Rectal smooth muscle tissue (tissue), 1 donor: ENCODE data around the gene SORCS2.

Experiments used
- H3K27ac ChIP-seq: one replicate; pipeline ENCODE4 v1.7.0; 2013; ENCODE audit warnings: low read depth, low read length, inconsistent platforms
- H3K27me3 ChIP-seq: one replicate; pipeline ENCODE4 v1.7.0; 2013; ENCODE audit warnings: low read length; ENCODE audit not compliant: control insufficient read depth, insufficient read depth
- H3K36me3 ChIP-seq: one replicate; pipeline ENCODE4 v1.7.0; 2013; ENCODE audit warnings: low read length; ENCODE audit not compliant: control insufficient read depth, insufficient read depth
- H3K4me1 ChIP-seq: one replicate; pipeline ENCODE4 v1.7.0; 2013; ENCODE audit warnings: low read length; ENCODE audit not compliant: control insufficient read depth, insufficient read depth
- H3K4me3 ChIP-seq: one replicate; pipeline ENCODE4 v1.7.0; 2013; ENCODE audit warnings: low read length
- H3K9ac ChIP-seq: one replicate; pipeline ENCODE4 v1.7.0; 2013; ENCODE audit warnings: low read length

Gene SORCS2

GRCh38 chr4:7616193-7616592 lies 423.9 kb downstream of the SORCS2 start:
- peaks cover 2% of the 10 kb centered on the region for H3K27me3 ChIP-seq
- H3K9ac ChIP-seq = no peak overlapping the region
- no peaks in the 10 kb centered on the region for H3K4me1 ChIP-seq
- H3K4me3 ChIP-seq = no peak overlapping the region
- H3K27ac ChIP-seq = no peak overlapping the region
- no peaks in the 10 kb centered on the region for H3K36me3 ChIP-seq

- Histone ChIP-seq H3K4me1 (no peaks in the 10 kb centered on the region), H3K27me3 (peaks cover 2% of the 10 kb centered on the region), H3K4me3 (no peak overlapping the region), H3K36me3 (no peaks in the 10 kb centered on the region), H3K9ac (no peak overlapping the region), H3K27ac (no peak overlapping the region)
These were observed 426.0 kb downstream of the SORCS2 start for GRCh38 chr4:7618361-7618760.

GRCh38 chr4:7620086-7620813 lies 427.9 kb downstream of the SORCS2 start:
- Histone ChIP-seq H3K27me3 (peaks cover 2% of the 10 kb centered on the region), H3K4me1 (no peaks in the 10 kb centered on the region), H3K9ac (no peak overlapping the region), H3K27ac (no peak overlapping the region), H3K4me3 (no peak overlapping the region), H3K36me3 (no peaks in the 10 kb centered on the region)

GRCh38 chr4:7620814-7621176 lies 428.5 kb downstream of the SORCS2 start:
- Histone ChIP-seq H3K9ac (no peak overlapping the region), H3K4me1 (no peaks in the 10 kb centered on the region), H3K36me3 (no peaks in the 10 kb centered on the region), H3K27ac (no peak overlapping the region), H3K4me3 (no peak overlapping the region), H3K27me3 (peaks cover 2% of the 10 kb centered on the region)

- no peaks in the 10 kb centered on the region for H3K4me1 ChIP-seq
- H3K27me3 ChIP-seq = peaks cover 2% of the 10 kb centered on the region
- no peaks in the 10 kb centered on the region for H3K36me3 ChIP-seq
- H3K27ac ChIP-seq = no peak overlapping the region
- no peak overlapping the region for H3K4me3 ChIP-seq
- no peak overlapping the region for H3K9ac ChIP-seq
These were observed 429.1 kb downstream of the SORCS2 start for GRCh38 chr4:7621252-7622035.

- no peak overlapping the region for H3K9ac ChIP-seq
- H3K27me3 ChIP-seq = peaks cover 2% of the 10 kb centered on the region
- H3K4me3 ChIP-seq = no peak overlapping the region
- H3K27ac ChIP-seq = no peak overlapping the region
- no peaks in the 10 kb centered on the region for H3K36me3 ChIP-seq
- H3K4me1 ChIP-seq = no peaks in the 10 kb centered on the region
These were observed 430.0 kb downstream of the SORCS2 start for GRCh38 chr4:7622371-7622770.

GRCh38 chr4:7623468-7623867 lies 431.1 kb downstream of the SORCS2 start:
- H3K27me3 ChIP-seq = peaks cover 2% of the 10 kb centered on the region
- no peak overlapping the region for H3K27ac ChIP-seq
- no peaks in the 10 kb centered on the region for H3K36me3 ChIP-seq
- H3K9ac ChIP-seq = no peak overlapping the region
- no peak overlapping the region for H3K4me3 ChIP-seq
- no peaks in the 10 kb centered on the region for H3K4me1 ChIP-seq

- Histone ChIP-seq H3K4me1 (no peaks in the 10 kb centered on the region), H3K27me3 (peaks cover 2% of the 10 kb centered on the region), H3K27ac (no peak overlapping the region), H3K36me3 (no peaks in the 10 kb centered on the region), H3K4me3 (no peak overlapping the region), H3K9ac (no peak overlapping the region)
These were observed 432.1 kb downstream of the SORCS2 start for GRCh38 chr4:7624396-7624980.

- Histone ChIP-seq H3K4me1 (no peaks in the 10 kb centered on the region), H3K36me3 (no peaks in the 10 kb centered on the region), H3K27ac (no peak overlapping the region), H3K4me3 (no peak overlapping the region), H3K9ac (no peak overlapping the region), H3K27me3 (peaks cover 2% of the 10 kb centered on the region)
These were observed 432.7 kb downstream of the SORCS2 start for GRCh38 chr4:7625071-7625470.

GRCh38 chr4:7626531-7626930 lies 434.2 kb downstream of the SORCS2 start:
- no peaks in the 10 kb centered on the region for H3K27me3 ChIP-seq
- no peak overlapping the region for H3K9ac ChIP-seq
- no peak overlapping the region for H3K27ac ChIP-seq
- no peak overlapping the region for H3K4me3 ChIP-seq
- no peaks in the 10 kb centered on the region for H3K4me1 ChIP-seq
- no peaks in the 10 kb centered on the region for H3K36me3 ChIP-seq

GRCh38 chr4:7627251-7628250 lies 435.2 kb downstream of the SORCS2 start:
- H3K4me3 ChIP-seq = no peak overlapping the region
- H3K36me3 ChIP-seq = no peaks in the 10 kb centered on the region
- H3K27ac ChIP-seq = no peak overlapping the region
- H3K4me1 ChIP-seq = no peaks in the 10 kb centered on the region
- H3K27me3 ChIP-seq = no peaks in the 10 kb centered on the region
- no peak overlapping the region for H3K9ac ChIP-seq

- H3K27ac ChIP-seq = no peak overlapping the region
- no peak overlapping the region for H3K9ac ChIP-seq
- H3K36me3 ChIP-seq = no peaks in the 10 kb centered on the region
- H3K4me1 ChIP-seq = no peaks in the 10 kb centered on the region
- no peak overlapping the region for H3K4me3 ChIP-seq
- H3K27me3 ChIP-seq = peaks cover 4% of the 10 kb centered on the region
These were observed 436.1 kb downstream of the SORCS2 start for GRCh38 chr4:7628432-7628831.
